ENCODE results near the gene ZNF777. TPM values are rescaled to one million over a fixed set of nuclear protein-coding genes. Genes with fewer than 3 reads are reported as not detected.
"Not testable (repeated sequence)": the region's sequence is repeated elsewhere in the genome, so short reads cannot be mapped to it uniquely, and the experiment has no call there.

Gene ZNF777
- total and polyA plus RNA-seq, 5 donors from 2014 or later, result 0.46 to 13.4 (median 1.4) TPM

GRCh38 chr7:149404396-149404795, 56.5 kb downstream of the ZNF777 start:
- ATAC-seq (ENCODE audit: low read depth in 2 of 2) (no peak), DNase-seq (no peak)
- Histone ChIP-seq H3K4me3 (ENCODE audit: low read depth, low read length) (no peak overlapping the region), H3K9me3 (ENCODE audit: control insufficient read depth in 2 of 2, low read length in 2 of 2) (no peaks in the 10 kb centered on the region), H3K27me3 (ENCODE audit: control insufficient read depth, insufficient read depth, low read length) (peaks cover 2% of the 10 kb centered on the region), H3K4me1 (ENCODE audit: control insufficient read depth, insufficient read depth, low read length, poor library complexity, severe bottlenecking) (no peaks in the 10 kb centered on the region), H3K36me3 (ENCODE audit: control insufficient read depth, insufficient read depth, low read length) (no peaks in the 10 kb centered on the region), H3K27ac (ENCODE audit: insufficient read depth, low read length, poor library complexity, severe bottlenecking) (no peak overlapping the region)
- Mint-ChIP-seq H3K9me3 (peaks cover 0 to 1% (median 0%) of the 10 kb centered on the region in 7 donors), H3K4me1 (no peaks in the 10 kb centered on the region), H3K36me3 (no peaks in the 10 kb centered on the region), H3K27ac (no peak overlapping the region), H3K4me3 (no peak overlapping the region), H3K27me3 (peaks cover 33% of the 10 kb centered on the region)

- peaks cover 5% of the 10 kb centered on the region for H3K27me3 ChIP-seq (ENCODE audit: control insufficient read depth, insufficient read depth, low read length)
- H3K27ac Mint-ChIP-seq, result no peak overlapping the region
- no peak overlapping the region for H3K4me3 Mint-ChIP-seq
- H3K36me3 Mint-ChIP-seq, result peaks cover 8% of the 10 kb centered on the region
- no peaks in the 10 kb centered on the region for H3K4me1 Mint-ChIP-seq
- no peaks in the 10 kb centered on the region for H3K4me1 ChIP-seq (ENCODE audit: control insufficient read depth, insufficient read depth, low read length, poor library complexity, severe bottlenecking)
- H3K27ac ChIP-seq (ENCODE audit: insufficient read depth, low read length, poor library complexity, severe bottlenecking), result no peak overlapping the region
- no peaks in the 10 kb centered on the region for H3K36me3 ChIP-seq (ENCODE audit: control insufficient read depth, insufficient read depth, low read length)
- DNase-seq, result no peak
- peaks cover 5 to 6% of the 10 kb centered on the region in 2 experiments for H3K9me3 ChIP-seq (ENCODE audit: control insufficient read depth in 2 of 2, low read length in 2 of 2)
- H3K9me3 Mint-ChIP-seq, result peaks cover 0 to 12% (median 5%) of the 10 kb centered on the region in 7 donors
- H3K27me3 Mint-ChIP-seq, result peaks cover 49% of the 10 kb centered on the region
- H3K4me3 ChIP-seq (ENCODE audit: low read depth, low read length), result no peak overlapping the region
- ATAC-seq (ENCODE audit: low read depth in 2 of 2), result no peak
These were observed 62.6 kb downstream of the ZNF777 start for GRCh38 chr7:149398195-149398820.

- peak overlapping the region in 1 of 3 donors; percentile 11 for H3K27ac Mint-ChIP-seq
- no peaks in the 10 kb centered on the region for H3K36me3 ChIP-seq (ENCODE audit: control insufficient read depth, insufficient read depth, low read length)
- no peaks in the 10 kb centered on the region for H3K4me1 Mint-ChIP-seq
- peaks cover 51% of the 10 kb centered on the region for H3K27me3 Mint-ChIP-seq
- H3K9me3 Mint-ChIP-seq, result peaks cover 0 to 12% (median 5%) of the 10 kb centered on the region in 7 donors
- H3K4me3 Mint-ChIP-seq, result no peak overlapping the region
- H3K27me3 ChIP-seq (ENCODE audit: control insufficient read depth, insufficient read depth, low read length), result peaks cover 5% of the 10 kb centered on the region
- ATAC-seq (ENCODE audit: low read depth in 2 of 2), result no peak
- no peak overlapping the region for H3K27ac ChIP-seq (ENCODE audit: insufficient read depth, low read length, poor library complexity, severe bottlenecking)
- no peak for DNase-seq
- no peak overlapping the region for H3K4me3 ChIP-seq (ENCODE audit: low read depth, low read length)
- H3K4me1 ChIP-seq (ENCODE audit: control insufficient read depth, insufficient read depth, low read length, poor library complexity, severe bottlenecking), result no peaks in the 10 kb centered on the region
- H3K9me3 ChIP-seq (ENCODE audit: control insufficient read depth in 2 of 2, low read length in 2 of 2), result peaks cover 5 to 6% of the 10 kb centered on the region in 2 experiments
- peaks cover 8% of the 10 kb centered on the region for H3K36me3 Mint-ChIP-seq
These were observed 63.3 kb downstream of the ZNF777 start for GRCh38 chr7:149397470-149398043.

- not testable (repeated sequence) for DNase-seq; H3K9me3 Mint-ChIP-seq; H3K36me3 Mint-ChIP-seq; H3K27ac ChIP-seq (ENCODE audit: insufficient read depth, low read length, poor library complexity, severe bottlenecking); H3K27ac Mint-ChIP-seq; H3K4me3 Mint-ChIP-seq; H3K27me3 ChIP-seq (ENCODE audit: control insufficient read depth, insufficient read depth, low read length); H3K4me3 ChIP-seq (ENCODE audit: low read depth, low read length); H3K4me1 ChIP-seq (ENCODE audit: control insufficient read depth, insufficient read depth, low read length, poor library complexity, severe bottlenecking); H3K9me3 ChIP-seq (ENCODE audit: control insufficient read depth in 2 of 2, low read length in 2 of 2); H3K4me1 Mint-ChIP-seq; ATAC-seq (ENCODE audit: low read depth in 2 of 2); H3K36me3 ChIP-seq (ENCODE audit: control insufficient read depth, insufficient read depth, low read length)
- H3K27me3 Mint-ChIP-seq, result peaks cover 23% of the 10 kb centered on the region
These were observed 72.1 kb downstream of the ZNF777 start for GRCh38 chr7:149388550-149389335.

GRCh38 chr7:149386514-149386913, 74.3 kb downstream of the ZNF777 start:
- H3K4me1 Mint-ChIP-seq; H3K4me3 ChIP-seq (ENCODE audit: low read depth, low read length); H3K27ac ChIP-seq (ENCODE audit: insufficient read depth, low read length, poor library complexity, severe bottlenecking); H3K27ac Mint-ChIP-seq; H3K27me3 ChIP-seq (ENCODE audit: control insufficient read depth, insufficient read depth, low read length); ATAC-seq (ENCODE audit: low read depth in 2 of 2); H3K36me3 ChIP-seq (ENCODE audit: control insufficient read depth, insufficient read depth, low read length); DNase-seq; H3K4me1 ChIP-seq (ENCODE audit: control insufficient read depth, insufficient read depth, low read length, poor library complexity, severe bottlenecking); H3K9me3 Mint-ChIP-seq; H3K9me3 ChIP-seq (ENCODE audit: control insufficient read depth in 2 of 2, low read length in 2 of 2); H3K36me3 Mint-ChIP-seq: not testable (repeated sequence)
- peak overlapping the region in 1 of 4 donors; percentile 15 for H3K4me3 Mint-ChIP-seq
- H3K27me3 Mint-ChIP-seq, result peaks cover 14% of the 10 kb centered on the region

- peaks cover under 1 to 5% of the 10 kb centered on the region in 2 experiments for H3K9me3 ChIP-seq (ENCODE audit: control insufficient read depth in 2 of 2, low read length in 2 of 2)
- Mint-ChIP-seq H3K27ac (no peak overlapping the region), H3K4me3 (no peak overlapping the region), H3K36me3 (peaks cover 3% of the 10 kb centered on the region), H3K27me3 (peaks cover 20% of the 10 kb centered on the region), H3K9me3 (peaks cover 0 to 4% (median 2%) of the 10 kb centered on the region in 7 donors), H3K4me1 (no peaks in the 10 kb centered on the region)
- no peak for ATAC-seq (ENCODE audit: low read depth in 2 of 2)
- H3K36me3 ChIP-seq (ENCODE audit: control insufficient read depth, insufficient read depth, low read length), result no peaks in the 10 kb centered on the region
- no peaks in the 10 kb centered on the region for H3K27me3 ChIP-seq (ENCODE audit: control insufficient read depth, insufficient read depth, low read length)
- no peaks in the 10 kb centered on the region for H3K4me1 ChIP-seq (ENCODE audit: control insufficient read depth, insufficient read depth, low read length, poor library complexity, severe bottlenecking)
- DNase-seq, result no peak
- H3K4me3 ChIP-seq (ENCODE audit: low read depth, low read length), result no peak overlapping the region
- H3K27ac ChIP-seq (ENCODE audit: insufficient read depth, low read length, poor library complexity, severe bottlenecking), result no peak overlapping the region
These were observed 75.5 kb downstream of the ZNF777 start for GRCh38 chr7:149385195-149385950.

All from CD4-positive, CD25-positive, alpha-beta regulatory T cell (primary cell).